Hematopoietic multipotent progenitor cell treated with erythropoietin and hydrocortisone succinate and interleukin-3 and kit ligand, for 4 days (in vitro differentiated cells): ENCODE results near the gene YIF1A.

ENCODE experiments used
- DNase-seq: peaks from one replicate; pipeline ENCODE4 v3.0.0-alpha.2; 2015

Gene YIF1A

DNA sequence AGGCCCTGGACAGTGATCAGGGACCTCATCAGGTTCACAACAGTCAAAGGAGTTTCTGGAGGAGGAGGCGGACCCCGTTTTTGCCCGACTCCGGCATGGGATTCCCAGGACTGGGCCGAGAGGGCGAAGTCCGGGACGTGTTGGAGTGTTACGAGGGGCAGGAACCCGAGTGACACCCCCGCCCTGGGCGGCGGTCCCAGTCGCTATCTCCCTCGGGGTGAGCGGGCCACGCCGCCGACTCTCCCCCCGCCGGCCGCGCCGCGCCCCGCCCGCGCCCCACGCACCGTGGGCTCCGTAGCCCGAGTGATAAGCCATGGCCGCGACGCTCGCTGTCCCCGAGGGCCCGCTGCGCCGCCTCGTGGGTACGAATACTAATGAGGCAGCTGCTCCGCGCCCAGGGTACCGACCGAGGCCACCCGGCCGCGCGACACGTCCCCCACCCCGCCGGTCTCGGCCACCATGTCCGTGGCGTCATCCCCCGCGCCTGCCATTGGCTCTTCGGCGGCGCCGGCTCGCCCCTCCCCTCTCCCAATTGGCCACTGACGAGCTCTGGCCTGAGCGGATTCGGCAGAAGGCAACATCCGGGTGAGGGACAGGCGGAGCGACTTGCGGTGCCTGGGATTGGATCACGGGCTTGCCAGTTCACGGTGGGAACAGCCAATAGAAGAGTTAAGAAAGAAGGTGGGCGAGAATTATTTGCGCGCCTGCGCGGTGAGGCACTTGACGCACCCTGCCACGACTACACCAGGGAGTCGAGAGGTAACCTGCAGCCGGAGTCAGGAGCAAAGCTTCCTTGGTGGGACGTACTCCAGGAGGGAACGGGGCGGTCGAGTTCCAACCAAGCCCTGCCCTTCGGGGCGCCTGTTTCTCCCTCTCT is at the start of gene YIF1A:
Gene YIF1A, minus strand, starts transcription at position 473 of the 877 bp plus-strand sequence. Its CDS starts 158 bp downstream, at position 315.
- peak; percentile 99 for DNase-seq

GRCh38 chr11:66337103-66337899 is 48.4 kb upstream of the YIF1A start:
- no peak for DNase-seq

- peak; percentile 79 for DNase-seq
These were observed 47.5 kb upstream of the YIF1A start, which contains the start of gene RIN1 for GRCh38 chr11:66336234-66337102. RIN1 (minus strand) TSS chr11:66336434; CDS start chr11:66336402, 32 bp downstream.

GRCh38 chr11:66335531-66336233 is 46.7 kb upstream of the YIF1A start:
- DNase-seq: peak; percentile 48

DNA sequence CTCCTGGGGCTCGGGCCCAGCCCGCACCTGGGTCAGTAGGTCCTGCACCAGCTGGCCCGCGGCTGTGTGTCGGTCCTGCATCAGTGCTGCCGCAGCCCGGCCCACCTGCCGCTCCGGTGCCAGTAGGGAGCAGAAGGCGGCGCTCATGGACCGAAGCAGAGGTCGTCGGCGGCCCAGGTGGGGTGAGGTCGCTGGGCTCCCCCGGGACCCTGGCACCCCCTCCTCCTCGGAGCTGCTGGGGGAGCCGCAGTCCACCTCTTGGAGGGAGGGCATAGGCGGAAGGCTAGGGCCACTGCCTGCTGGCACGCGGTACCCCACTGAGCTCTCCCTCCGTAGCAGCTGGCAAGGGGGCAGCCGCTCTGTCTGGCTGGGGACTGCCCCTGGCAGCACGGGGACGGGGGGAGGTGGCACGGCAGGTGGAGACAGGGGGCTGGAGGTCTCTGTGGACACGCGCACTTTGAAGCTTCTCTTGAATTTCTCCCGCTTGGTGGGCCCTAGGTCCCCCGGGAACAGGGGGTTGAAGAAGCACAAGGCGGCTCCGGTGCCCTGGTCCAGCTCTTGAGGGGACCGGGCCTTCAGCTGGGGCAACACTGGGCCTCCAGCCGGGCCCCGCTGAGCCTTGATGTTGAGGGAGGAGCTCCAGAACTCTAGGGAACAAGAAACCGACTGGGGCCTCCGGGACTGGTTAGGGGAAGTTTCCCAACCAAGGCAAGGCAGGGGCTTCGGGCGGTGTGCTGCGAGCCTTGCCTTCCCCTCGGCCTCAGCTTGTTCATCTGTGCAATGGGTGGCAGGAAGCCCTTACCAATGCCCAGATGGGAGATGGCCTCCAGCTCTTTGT is 45.9 kb upstream of the YIF1A start:
- DNase-seq: no peak

GRCh38 chr11:66333896-66334604 is 45.1 kb upstream of the YIF1A start:
- no peak for DNase-seq

GRCh38 chr11:66333220-66333877 is 44.4 kb upstream of the YIF1A start:
- no peak for DNase-seq

DNA sequence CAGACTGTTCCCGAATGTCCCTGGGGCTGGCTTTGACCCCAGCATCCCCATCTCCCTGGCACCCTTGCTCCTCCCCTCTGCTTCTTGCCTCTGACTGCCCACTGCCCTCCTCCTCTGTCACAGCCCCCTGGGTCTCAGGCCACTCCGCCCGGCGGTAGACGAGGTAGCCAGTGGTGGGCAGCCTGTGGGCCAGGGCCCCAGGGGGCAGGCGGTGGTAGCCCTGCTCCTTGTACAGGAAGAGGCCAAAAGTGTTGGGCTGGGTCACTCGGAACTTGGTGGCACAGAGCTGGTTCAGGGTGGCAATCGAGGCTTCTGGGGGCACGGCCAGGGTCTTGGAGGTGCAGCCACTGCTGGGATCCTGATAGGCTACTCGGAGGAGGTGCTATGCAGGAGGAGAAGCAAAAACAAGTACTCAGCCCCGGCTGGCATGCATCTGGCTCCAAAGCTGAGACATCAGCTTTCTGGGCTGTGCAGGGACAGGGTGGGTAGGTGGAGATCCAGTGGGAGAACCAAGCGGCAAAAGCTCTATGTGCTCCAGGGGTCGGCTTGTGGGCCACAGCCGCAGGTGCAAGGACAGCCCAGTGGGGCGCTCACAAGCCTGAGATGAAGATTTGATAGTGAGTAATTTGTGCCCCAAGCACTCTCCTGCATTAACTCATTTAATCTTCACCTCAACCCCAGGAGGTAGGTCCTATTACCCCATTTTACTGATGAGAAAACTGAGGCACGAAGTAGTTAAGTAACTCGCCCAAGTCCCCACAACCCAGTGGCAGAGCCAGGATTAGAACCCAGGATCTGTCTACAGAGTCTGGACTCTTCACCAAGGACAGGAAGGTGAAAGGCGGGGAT is 43.7 kb upstream of the YIF1A start:
- no peak for DNase-seq

DNA sequence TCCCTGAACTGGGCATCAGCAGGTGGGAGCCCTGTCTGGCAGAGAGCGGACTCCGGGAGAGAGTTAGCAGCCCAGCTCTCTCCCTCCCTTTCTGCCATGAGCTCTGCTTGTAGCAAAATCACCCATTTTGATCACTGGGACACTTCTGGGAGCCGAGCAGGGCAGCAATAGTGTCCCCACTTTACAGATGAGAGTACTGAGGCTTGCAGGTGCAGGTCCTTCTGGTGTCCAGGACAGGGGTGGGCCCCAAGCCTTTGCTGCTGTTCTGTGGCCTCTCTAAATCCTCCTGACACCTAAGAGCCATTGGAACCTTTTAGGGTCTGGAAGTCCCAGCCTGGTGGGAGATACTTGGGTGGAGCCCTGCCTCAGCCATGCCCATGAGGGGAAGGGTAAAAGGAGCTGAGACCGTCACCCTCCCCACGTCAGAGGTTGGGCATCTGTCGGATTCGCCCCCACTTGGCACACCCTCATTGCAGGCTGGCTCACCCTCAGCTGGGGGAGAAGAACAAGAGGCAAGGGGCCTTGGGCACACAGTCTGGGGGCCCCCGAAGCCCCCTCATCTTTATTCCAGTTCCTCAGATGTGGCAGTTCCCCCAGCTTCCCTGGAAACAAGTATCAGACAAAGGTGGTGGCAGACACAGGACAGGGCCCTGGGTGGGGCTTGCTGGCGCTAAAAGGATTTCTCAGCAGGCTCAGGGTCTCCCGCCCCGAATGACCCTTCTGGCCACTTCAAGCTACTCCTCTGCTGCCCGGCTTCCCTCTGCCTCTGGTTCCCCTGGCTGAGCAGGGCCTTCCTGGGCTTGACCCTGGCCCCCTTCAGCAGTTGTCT is 42.8 kb upstream of the YIF1A start:
- no peak for DNase-seq

DNA sequence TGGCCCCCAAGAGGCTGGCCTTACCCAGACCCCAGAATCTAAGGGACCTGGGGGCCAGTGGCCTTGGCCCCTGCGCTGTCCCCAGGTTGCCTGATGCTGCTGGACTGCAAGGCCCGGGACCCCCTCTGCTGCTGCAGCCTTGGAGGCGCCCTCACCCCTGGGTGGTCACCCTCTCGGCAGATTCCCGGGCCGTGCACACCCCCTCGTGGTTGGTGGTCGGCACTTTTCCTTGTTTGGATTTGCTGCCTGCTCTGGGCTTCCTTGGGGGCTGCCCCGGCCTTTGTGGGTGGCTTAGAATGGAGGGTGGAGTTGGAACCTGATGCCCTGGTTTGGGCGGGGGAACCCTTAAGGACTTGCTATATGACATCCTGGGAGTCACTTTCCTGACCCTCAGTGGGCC is 42.0 kb upstream of the YIF1A start:
- DNase-seq: no peak

DNA sequence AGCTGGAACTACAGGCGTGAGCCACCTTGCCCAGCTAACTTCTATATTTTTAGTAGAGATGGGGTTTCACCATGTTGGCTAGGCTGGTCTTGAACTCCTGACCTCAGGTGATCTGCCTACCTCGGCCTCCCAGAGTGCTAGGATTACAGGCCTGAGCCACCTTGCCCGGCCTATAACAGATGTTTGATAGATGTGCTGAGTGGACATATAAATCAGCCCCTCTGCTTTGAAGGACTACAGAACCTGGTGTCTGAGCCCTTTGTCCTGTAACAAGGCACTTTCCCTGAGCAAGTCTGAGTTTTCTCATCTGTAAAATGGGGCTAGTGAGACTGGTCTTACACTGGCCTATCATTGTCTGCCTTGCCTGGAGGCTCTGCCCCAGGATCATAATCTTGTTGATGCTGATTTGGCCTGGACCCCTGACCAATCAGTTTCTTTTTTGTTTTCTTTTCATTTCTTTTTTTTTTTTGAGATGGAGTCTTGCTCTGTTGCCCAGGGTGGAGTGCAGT is 40.3 kb upstream of the YIF1A start:
- no peak for DNase-seq

GRCh38 chr11:66328302-66329144 is 39.6 kb upstream of the YIF1A start:
- DNase-seq: peak; percentile 90

DNA sequence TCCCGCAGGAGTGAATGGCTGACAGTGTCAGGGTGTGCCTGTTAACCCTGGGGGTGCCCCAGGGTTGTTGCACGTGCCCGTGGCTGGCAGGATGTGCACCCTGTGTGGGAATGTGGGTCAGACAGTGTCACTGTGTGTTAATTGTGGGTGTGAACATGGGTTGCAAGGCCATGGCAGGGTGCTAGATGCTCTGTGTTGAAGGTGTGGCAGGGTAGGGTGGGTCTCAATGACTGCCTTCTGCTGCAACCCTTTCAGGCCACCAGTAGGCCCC is 39.0 kb upstream of the YIF1A start:
- no peak for DNase-seq

- no peak for DNase-seq
These were observed 38.5 kb upstream of the YIF1A start for GRCh38 chr11:66327171-66328030.

DNA sequence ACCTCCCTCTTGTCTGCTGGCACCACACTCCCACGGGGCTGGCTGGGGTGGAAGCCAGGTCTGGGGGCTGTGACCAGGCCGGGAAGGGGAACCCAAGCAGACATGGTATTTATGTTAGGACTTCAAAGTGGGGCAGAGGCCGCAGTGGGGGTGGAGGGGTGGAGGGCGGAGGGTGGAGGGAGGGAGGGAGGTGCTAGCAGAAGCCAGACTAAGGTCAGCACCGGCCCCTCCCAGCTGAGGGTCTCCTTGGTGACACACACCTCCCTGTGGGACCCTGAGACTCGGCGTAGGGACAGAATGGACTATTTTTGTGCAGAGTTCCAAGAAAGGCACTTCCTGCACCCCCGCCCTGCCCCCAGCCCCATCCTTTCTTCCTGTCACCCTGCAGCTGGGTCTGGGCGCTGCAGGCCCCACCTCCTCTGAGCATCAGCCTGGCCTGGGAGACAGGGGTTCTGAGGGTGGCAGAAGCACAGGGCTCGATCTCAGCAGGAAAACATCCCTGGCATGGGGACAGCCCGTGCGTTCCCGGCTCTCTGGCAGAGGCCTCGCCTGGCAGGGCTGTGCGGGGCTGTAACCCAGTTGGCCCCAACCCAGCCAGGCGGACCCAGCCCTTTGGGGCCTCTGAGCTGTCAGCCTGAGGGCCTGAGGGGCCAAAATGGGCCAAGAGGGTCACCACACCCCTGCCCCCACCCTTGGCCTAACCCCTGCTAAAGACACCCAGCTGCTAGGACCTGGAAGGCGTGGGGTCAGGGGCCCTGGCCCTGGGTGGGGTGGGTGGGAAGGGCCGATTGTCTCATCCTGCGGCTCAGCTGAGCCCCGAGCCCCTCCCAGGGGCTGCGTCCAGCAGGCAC is 37.5 kb upstream of the YIF1A start:
- DNase-seq: no peak
